B cell (primary cell): ENCODE results near the gene PSG6. TPM values are rescaled to one million over a fixed set of nuclear protein-coding genes. Genes with fewer than 3 reads are reported as not detected.
"Not testable (repeated sequence)": the region's sequence is repeated elsewhere in the genome, so short reads cannot be mapped to it uniquely, and the experiment has no call there.

Experiments used
- ATAC-seq: fragments of 200-7000 bp; cut with Tn5 transposase; one replicate; pipeline ENCODE4 v1.10.0; 2021; ENCODE audit warnings: low read depth, mild to moderate bottlenecking, moderate number of reproducible peaks, moderate library complexity
- CTCF ChIA-PET: fragments of 350-600 bp; sonication (Branson Sonifier 250); formaldehyde crosslinking; loops from one replicate; lab custom pipeline; 2021; ENCODE audit warnings: antibody characterized with exemption, inconsistent platforms; lab: Charles Lee
- POLR2A ChIA-PET: fragments of 350-600 bp; sonication (Branson Sonifier 250); formaldehyde crosslinking; loops from one replicate; lab custom pipeline; 2021; ENCODE audit warnings: antibody characterized with exemption; lab: Charles Lee
- DNase-seq: peaks from one replicate; pipeline ENCODE4 v3.0.0; 2013
- H2AFZ ChIP-seq: 2 replicates; pipeline ENCODE4 v1.6.1; 2012; ENCODE audit warnings: mild to moderate bottlenecking, low read depth, low read length; ENCODE audit not compliant: insufficient read depth, poor library complexity, severe bottlenecking
- H3K27ac ChIP-seq, 2 donors: 1 replicate in 1 of 2; 2 replicates in 1 of 2; pipeline ENCODE4 v1.5.1; 2012 to 2013; ENCODE audit warnings: low read length in 2 of 2, mild to moderate bottlenecking in 2 of 2, moderate library complexity in 1 of 2
- H3K27me3 ChIP-seq, 4 experiments: fragments of 200-600 bp in 1 of 4; sonication (generic) in 1 of 4; replicated peaks in 1 of 4; 1 replicate in 2 of 4; 2 replicates in 2 of 4; pipeline versions ENCODE4 v1.6.1 to v1.7.0; 2013 to 2016; ENCODE audit warnings: low read length in 3 of 4, mild to moderate bottlenecking in 2 of 4, mixed read lengths in 1 of 4, moderate library complexity in 1 of 4; ENCODE audit not compliant: insufficient read depth in 4 of 4, control insufficient read depth in 3 of 4; ENCODE audit errors: control extremely low read depth in 1 of 4
- H3K36me3 ChIP-seq, 2 experiments: replicated peaks in 1 of 2; 1 replicate in 1 of 2; 2 replicates in 1 of 2; pipeline versions ENCODE4 v1.6.1 to v1.7.1; 2013; ENCODE audit warnings: low read length in 1 of 2; ENCODE audit not compliant: insufficient read depth in 2 of 2, control insufficient read depth in 1 of 2; ENCODE audit errors: control extremely low read depth in 1 of 2, extremely low read depth in 1 of 2
- H3K4me1 ChIP-seq, 2 donors: fragments of 200-600 bp in 1 of 2; sonication (generic) in 1 of 2; 1 replicate in 1 of 2; 2 replicates in 1 of 2; pipeline versions ENCODE4 v1.5.1 to v1.6.1; 2013 to 2017; ENCODE audit warnings: low read length in 2 of 2; ENCODE audit not compliant: control insufficient read depth in 2 of 2, insufficient read depth in 2 of 2
- H3K4me2 ChIP-seq: replicated peaks from 2 replicates; pipeline ENCODE3; 2012; ENCODE audit warnings: mild to moderate bottlenecking, low read depth, low read length; ENCODE audit not compliant: poor library complexity, severe bottlenecking
- H3K4me3 ChIP-seq, 5 experiments: fragments of 200-600 bp in 1 of 5; sonication (generic) in 1 of 5; 1 replicate in 3 of 5; 2 replicates in 2 of 5; pipeline versions ENCODE4 v1.5.1 to v1.7.0; 2011 to 2016; ENCODE audit warnings: low read length in 4 of 5, mild to moderate bottlenecking in 4 of 5, low read depth in 2 of 5, control low read depth in 1 of 5, moderate library complexity in 1 of 5; ENCODE audit not compliant: insufficient read depth in 1 of 5; ENCODE audit errors: control extremely low read depth in 1 of 5, extremely low read depth in 1 of 5
- H3K79me2 ChIP-seq: fragments of 200-600 bp; sonication (generic); one replicate; pipeline ENCODE4 v1.6.0; 2016; ENCODE audit warnings: low read length; ENCODE audit not compliant: control insufficient read depth, insufficient read depth
- H3K9ac ChIP-seq: fragments of 200-600 bp; sonication (generic); 2 replicates; pipeline ENCODE4 v1.6.1; 2017; ENCODE audit warnings: mild to moderate bottlenecking, low read length, moderate library complexity
- H3K9me3 ChIP-seq, 3 donors: one replicate each; pipeline versions ENCODE4 v1.6.1 to v1.7.1; 2013; ENCODE audit warnings: low read length in 2 of 3; ENCODE audit not compliant: control insufficient read depth in 2 of 3, insufficient read depth in 1 of 3; ENCODE audit errors: control extremely low read depth in 1 of 3
- H4K20me1 ChIP-seq: 2 replicates; pipeline ENCODE4 v1.6.0; 2012; ENCODE audit warnings: mild to moderate bottlenecking, low read length; ENCODE audit not compliant: insufficient read depth, control insufficient read depth, poor library complexity, severe bottlenecking
- H3K27ac Mint-ChIP-seq: one replicate; pipeline ENCODE4 v1.8.0; 2021; ENCODE audit warnings: mixed read lengths
- H3K27me3 Mint-ChIP-seq: one replicate; pipeline ENCODE4 v1.8.0; 2021; ENCODE audit warnings: mixed read lengths
- H3K4me1 Mint-ChIP-seq: one replicate; pipeline ENCODE4 v1.8.0; 2021; ENCODE audit warnings: mixed read lengths
- H3K4me3 Mint-ChIP-seq: one replicate; pipeline ENCODE4 v1.8.0; 2021; ENCODE audit warnings: mixed read lengths
- H3K9me3 Mint-ChIP-seq: one replicate; pipeline ENCODE4 v1.8.0; 2022; ENCODE audit warnings: mixed read lengths; ENCODE audit not compliant: insufficient read depth
- CTCF ChIP-seq: fragments of 200-600 bp; IDR thresholded peaks from one replicate; pipeline ENCODE4 v1.8.0; 2022; ENCODE audit warnings: antibody characterized with exemption, mild to moderate bottlenecking
- EZH2 ChIP-seq: IDR thresholded peaks from 2 replicates; pipeline ENCODE4 v1.6.1; 2012; ENCODE audit warnings: borderline replicate concordance, low read depth, mild to moderate bottlenecking, moderate library complexity, low read length; ENCODE audit not compliant: insufficient read depth, poor library complexity, severe bottlenecking
- WGBS: methylation state at CpG from one replicate; pipeline ENCODE4 v1.1.5; 2013; ENCODE audit warnings: missing lambda C conversion rate; ENCODE audit not compliant: insufficient coverage; 5-methylcytosine and 5-hydroxymethylcytosine counted together
- intact Hi-C: fragments of 100-400 bp; cut with micrococcal nuclease; formaldehyde crosslinking; loops from one replicate; pipeline ENCODE4 v1.10.0; 2022
- polyA plus RNA-seq: library from polyadenylated mRNA; depleted of rRNA; stranded (reverse); fragments of >200 nt; gene quantifications from 2 replicates; pipeline ENCODE4 v1.2.3, GENCODE V29; 2012
- total RNA-seq, 2 donors: library from RNA; stranded (reverse); fragments of 120-200 nt in 1 of 2; gene quantifications; 1 replicate in 1 of 2; 2 replicates in 1 of 2; pipeline versions ENCODE4 v1.2.3 to v1.2.4, GENCODE V29; 2013 to 2022

The PSG6 gene
- total and polyA plus RNA-seq, 2 donors (not counting 1 experiment from before 2014, with no cell fraction given), result not detected

- Histone ChIP-seq H3K79me2 (no peaks in the 10 kb centered on the region), H3K36me3 (no peaks in the 10 kb centered on the region), H3K27ac (no peak within 1 kb of the TSS), H3K27me3 (no peaks in the 10 kb centered on the region), H4K20me1 (no peaks in the 10 kb centered on the region), H2AFZ (no peak within 1 kb of the TSS), H3K4me3 (no peak within 1 kb of the TSS), H3K9me3 (no peaks in the 10 kb centered on the region), H3K4me1 (no peaks in the 10 kb centered on the region), H3K4me2 (no peak within 1 kb of the TSS), H3K9ac (no peak within 1 kb of the TSS)
- ChIA-PET CTCF (no interaction called here), POLR2A (no interaction called here)
- Mint-ChIP-seq H3K27me3 (peaks cover 19% of the 10 kb centered on the region), H3K27ac (no peak within 1 kb of the TSS), H3K4me1 (no peaks in the 10 kb centered on the region), H3K9me3 (no peaks in the 10 kb centered on the region), H3K4me3 (no peak within 1 kb of the TSS)
- WGBS, result 33% methylated on average over 1 of the region's 2 CpGs
- no peak for TF ChIP-seq CTCF
- no peak for TF ChIP-seq EZH2
- intact Hi-C loops, result no loop called here
- no peak for DNase-seq
- no peak for ATAC-seq
Observed at GRCh38 chr19:42879613-42880012, 38.1 kb downstream of the PSG6 start, which contains the start of gene PSG1. TSS of gene PSG1 (minus strand) at chr19:42879713. CDS start at chr19:42879581, 132 bp downstream.

- H3K9me3 Mint-ChIP-seq, intact Hi-C loops, H2AFZ ChIP-seq, H3K27ac Mint-ChIP-seq, H3K27ac ChIP-seq, H3K27me3 Mint-ChIP-seq, H3K9ac ChIP-seq, H3K79me2 ChIP-seq, H3K9me3 ChIP-seq, H3K27me3 ChIP-seq, H3K4me1 Mint-ChIP-seq, H3K4me2 ChIP-seq, H4K20me1 ChIP-seq, POLR2A ChIA-PET, DNase-seq, ATAC-seq, CTCF ChIA-PET, H3K4me3 Mint-ChIP-seq, H3K36me3 ChIP-seq, H3K4me1 ChIP-seq, H3K4me3 ChIP-seq: not testable (repeated sequence)
Observed at GRCh38 chr19:42876596-42876995, 41.1 kb downstream of the PSG6 start.

- DNase-seq, POLR2A ChIA-PET, intact Hi-C loops, H3K9ac ChIP-seq, CTCF ChIA-PET, H3K27me3 ChIP-seq, H3K4me1 Mint-ChIP-seq, H3K27ac Mint-ChIP-seq, H4K20me1 ChIP-seq, H3K9me3 Mint-ChIP-seq, H3K36me3 ChIP-seq, H3K4me3 ChIP-seq, H3K4me1 ChIP-seq, H2AFZ ChIP-seq, ATAC-seq, H3K27ac ChIP-seq, H3K79me2 ChIP-seq, H3K9me3 ChIP-seq, H3K4me3 Mint-ChIP-seq, H3K4me2 ChIP-seq: not testable (repeated sequence)
- 31% methylated on average over 1 of the region's 1 CpG for WGBS
- H3K27me3 Mint-ChIP-seq, result peaks cover 11% of the 10 kb centered on the region
Observed at GRCh38 chr19:42875881-42876280, 41.8 kb downstream of the PSG6 start.
